Medulla oblongata (tissue), 1 donor: ENCODE data around the gene SART1.
"Not testable (repeated sequence)": the region's sequence is repeated elsewhere in the genome, so short reads cannot be mapped to it uniquely, and the experiment has no call there.

Experiments used
- DNase-seq: peaks from one replicate; pipeline ENCODE4 v3.0.0-alpha.2; 2015; ENCODE audit errors: extremely low spot score

SART1 gene

GRCh38 chr11:66017321-66017720 lies 55.8 kb downstream of the SART1 start:
- DNase-seq, result no peak

- DNase-seq, result no peak
Measured at GRCh38 chr11:66020212-66020611, 58.7 kb downstream of the SART1 start.

GRCh38 chr11:66020618-66021357 lies 59.3 kb downstream of the SART1 start:
- DNase-seq, result no peak

- DNase-seq, result peak; percentile 64
Measured at GRCh38 chr11:66022401-66023185, 61.1 kb downstream of the SART1 start.

- not testable (repeated sequence) for DNase-seq
Measured at GRCh38 chr11:66023186-66023440, 61.6 kb downstream of the SART1 start.

GRCh38 chr11:66026017-66026529 lies 64.5 kb downstream of the SART1 start, which contains the start of gene CATSPER1:
CATSPER1 (minus strand) TSS chr11:66026479; CDS start chr11:66026379, 100 bp downstream.
- no peak for DNase-seq
